ENCODE results near the gene MKX. TPM values are rescaled to one million over a fixed set of nuclear protein-coding genes. Genes with fewer than 3 reads are reported as not detected.

Gene MKX
- total RNA-seq, 2 donors from 2014 or later: 0.50 TPM

DNA sequence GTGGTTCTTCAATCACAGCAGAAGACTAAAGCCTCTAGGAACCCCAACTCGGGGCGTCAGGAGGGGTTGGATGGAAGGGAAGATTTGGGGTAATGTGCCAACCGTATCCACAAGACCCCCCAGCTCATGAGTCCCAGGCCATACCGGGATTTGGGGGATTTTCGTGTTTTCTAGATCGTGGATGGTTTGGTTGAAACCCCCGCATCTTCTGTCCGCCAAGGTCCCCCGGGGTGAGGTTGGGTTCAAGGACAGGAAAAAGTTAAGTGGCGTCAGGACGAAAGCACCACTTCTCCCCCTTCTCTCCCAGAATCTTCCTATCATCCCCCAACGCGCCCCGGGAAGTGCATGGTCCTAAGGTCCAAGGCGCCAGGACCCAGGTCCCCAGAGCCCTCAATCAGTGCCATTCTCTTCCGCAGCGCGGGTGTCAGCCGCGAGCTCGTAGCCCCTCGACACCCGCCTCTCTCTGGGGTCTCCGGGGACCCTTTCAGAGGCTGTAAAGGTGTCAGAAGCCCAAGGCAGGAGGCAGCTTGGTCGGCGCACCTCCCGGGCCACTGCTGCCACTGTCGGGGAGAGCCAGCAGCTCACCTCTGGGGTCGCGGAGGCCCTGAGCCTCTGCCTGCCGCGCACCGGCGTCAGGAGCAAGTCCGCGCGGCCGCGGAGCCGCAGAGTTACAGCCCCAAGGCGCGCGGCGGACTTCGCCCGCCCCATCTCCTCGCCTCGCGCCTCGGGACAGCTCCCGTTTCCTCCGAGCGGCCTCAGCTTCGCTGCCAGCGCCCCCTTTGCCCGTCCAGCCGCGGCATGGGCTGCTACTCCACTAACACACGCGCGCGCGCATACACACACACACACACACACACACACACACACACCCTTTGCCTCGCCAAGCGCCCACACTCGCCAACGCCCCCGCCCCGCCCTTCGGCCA is 1.5 kb downstream of the MKX start:
- ATAC-seq (peak in 1 of 2 donors; percentile 11), DNase-seq (peak; percentile 27)
- intact Hi-C loops (cut with DNase I): loop anchor here in 1 of 2 donors (5.0 to 10.0 kb wide), 3 partner anchors 438 to 641 kb away; no protein-coding TSS in a partner anchor

DNA sequence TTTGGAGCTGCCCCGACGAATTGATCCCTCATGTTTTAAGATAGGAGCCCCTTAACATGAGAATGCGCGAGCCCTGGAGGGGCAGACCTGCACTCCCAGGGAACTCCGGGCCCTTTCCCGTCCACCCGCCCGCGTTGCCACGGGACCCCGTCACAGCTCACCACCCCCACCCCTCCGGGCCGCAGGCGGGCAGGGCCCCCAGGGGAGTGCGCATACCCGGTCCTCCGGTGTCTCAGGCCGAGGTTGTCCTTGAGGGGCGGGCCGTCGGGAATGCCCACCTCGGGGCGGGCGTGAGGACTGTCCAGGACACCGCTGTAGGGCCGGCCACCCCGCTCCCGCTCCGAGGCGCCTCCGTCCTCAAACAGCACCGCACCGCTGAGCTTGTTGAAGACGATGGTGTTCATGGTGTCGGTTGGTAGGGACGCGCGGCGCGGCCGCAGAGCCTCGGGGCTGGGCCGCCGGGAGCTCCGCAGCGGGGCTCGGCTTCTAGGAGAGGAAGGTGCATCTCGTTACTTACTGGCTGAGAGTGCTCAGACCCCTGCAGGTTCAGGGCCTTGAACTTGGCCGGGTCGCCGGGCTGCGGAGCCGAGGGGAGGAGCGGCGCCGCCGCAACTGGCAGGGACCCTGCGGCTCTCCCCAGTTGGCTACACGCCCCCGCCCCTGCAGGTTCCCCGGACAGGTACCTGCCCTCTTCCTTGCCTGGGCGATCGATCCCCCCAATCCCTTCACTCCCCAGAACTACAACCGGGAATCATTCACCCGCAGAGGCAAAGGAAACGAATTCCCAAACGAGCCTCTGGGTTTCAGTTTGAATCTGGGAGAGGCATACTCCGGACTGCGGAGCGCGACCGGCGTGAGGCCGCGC is 2.4 kb downstream of the MKX start:
- peak; percentile 23 to 27 for ATAC-seq
- DNase-seq: peak; percentile 36
- intact Hi-C loops (cut with DNase I): loop anchor here in 1 of 2 donors (5.0 to 10.0 kb wide), 3 partner anchors 439 to 642 kb away; no protein-coding TSS in a partner anchor

DNA sequence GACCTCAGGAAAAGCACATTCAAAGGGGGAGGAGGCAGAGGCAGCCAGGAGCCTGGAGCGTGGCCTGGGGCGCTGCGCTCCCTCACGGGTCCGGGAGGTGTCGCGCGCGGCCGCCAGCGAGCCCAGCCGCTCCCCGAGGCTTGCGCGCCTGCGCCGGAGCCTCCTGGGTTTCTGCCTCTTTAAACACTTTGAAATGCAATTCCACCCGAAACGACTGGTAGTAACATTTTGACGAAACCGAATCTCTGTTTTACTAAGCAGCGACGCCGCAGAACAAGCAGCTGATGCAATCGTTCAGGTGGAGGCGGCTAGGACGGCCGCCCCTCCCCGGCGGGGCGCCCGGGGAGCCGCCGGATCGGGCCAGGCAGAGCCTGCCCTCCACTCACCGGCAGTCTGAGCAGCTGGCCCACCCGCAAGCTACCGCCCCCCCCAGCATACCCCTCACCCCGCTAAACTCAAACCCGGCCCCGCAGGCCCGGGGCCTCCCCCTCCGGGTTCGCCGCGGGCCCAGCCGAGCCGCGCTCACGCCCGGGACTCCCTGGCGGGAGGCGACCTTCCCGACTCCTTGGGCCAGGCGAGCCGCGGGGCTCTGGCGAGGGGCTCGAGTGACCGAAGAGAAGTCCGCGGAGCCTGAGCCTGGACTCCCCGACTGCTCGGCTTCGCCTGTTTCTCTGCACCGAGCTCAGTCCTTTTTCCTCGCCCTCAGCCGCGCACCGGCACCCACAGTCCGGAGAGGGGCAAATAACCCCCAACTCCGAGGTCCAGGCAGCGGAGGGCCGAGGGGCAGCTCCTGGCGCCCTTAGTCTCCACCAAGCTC is 3.2 kb downstream of the MKX start:
- intact Hi-C loops (cut with DNase I): loop anchor here in 1 of 2 donors (5.0 to 10.0 kb wide), 3 partner anchors 440 to 642 kb away; no protein-coding TSS in a partner anchor
- ATAC-seq: peak; percentile 91 to 94
- DNase-seq: peak; percentile 85

DNA sequence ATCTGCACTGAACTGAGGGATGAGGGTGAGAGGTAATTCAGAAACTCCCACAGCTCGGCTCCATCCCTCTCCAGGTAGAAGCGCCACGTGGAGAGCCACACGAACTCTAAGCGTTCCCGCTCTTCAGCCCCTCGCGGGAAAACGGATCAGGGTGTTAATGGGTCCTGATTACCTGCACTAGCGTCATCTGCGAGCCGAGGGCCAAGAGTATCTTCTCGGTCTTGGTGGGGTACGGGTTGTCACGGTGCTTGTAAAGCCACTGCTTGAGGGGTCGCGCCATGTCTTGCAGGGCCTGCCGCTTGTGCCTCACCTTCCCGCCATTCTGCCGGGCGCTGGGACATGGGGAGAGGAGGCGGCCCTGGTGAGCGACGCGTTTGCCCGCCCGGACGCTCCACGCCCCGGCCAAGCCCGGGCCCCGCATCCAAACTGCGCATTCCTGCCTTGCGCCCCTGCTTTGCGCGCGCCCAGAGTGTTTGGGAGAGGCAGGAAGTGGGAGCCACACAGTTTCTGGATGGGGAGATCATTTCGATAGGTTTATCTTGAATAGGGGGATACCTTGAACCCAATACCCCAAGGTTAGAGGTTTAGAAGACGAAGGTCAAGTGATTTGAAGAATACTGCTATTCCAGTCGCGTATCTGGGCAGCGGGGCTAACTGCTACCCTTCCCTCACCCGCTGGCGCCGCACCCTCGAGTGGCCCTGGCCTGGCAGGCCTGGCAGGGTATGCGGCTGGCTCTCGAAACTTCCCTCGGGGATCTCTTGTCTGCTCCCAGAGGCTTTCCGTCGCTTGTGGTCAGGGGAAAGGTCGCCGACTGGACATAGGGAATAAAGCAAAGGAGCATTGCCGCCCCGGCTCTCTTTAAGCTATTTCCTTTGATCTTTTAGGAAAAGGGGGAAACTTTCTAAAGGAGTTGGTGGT is 4.2 kb downstream of the MKX start:
- intact Hi-C loops (cut with DNase I): loop anchor here in 1 of 2 donors (5.0 to 10.0 kb wide), 3 partner anchors 441 to 643 kb away; no protein-coding TSS in a partner anchor
- ATAC-seq (no peak), DNase-seq (peak; percentile 15)

DNA sequence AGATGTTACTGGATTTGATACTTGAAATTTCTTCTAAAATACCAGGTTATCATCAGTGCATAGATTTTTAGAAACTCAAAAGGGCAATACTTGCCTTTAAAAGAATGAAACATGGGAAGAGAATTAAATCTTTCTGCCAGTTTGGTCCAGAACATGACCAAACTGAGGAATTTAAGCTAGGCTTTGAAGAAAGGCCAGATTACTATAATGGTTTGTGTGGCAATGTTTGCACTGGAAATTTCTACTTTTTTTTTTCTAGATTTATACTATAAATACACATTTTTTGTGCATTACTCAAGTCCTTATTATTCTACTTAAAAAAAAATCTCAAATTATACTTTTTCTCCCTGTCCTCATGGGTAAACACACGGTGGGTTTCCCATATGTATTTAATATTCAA is 9.2 kb downstream of the MKX start:
- ATAC-seq (no peak), DNase-seq (no peak)
- intact Hi-C loops (cut with DNase I): no loop called here

DNA sequence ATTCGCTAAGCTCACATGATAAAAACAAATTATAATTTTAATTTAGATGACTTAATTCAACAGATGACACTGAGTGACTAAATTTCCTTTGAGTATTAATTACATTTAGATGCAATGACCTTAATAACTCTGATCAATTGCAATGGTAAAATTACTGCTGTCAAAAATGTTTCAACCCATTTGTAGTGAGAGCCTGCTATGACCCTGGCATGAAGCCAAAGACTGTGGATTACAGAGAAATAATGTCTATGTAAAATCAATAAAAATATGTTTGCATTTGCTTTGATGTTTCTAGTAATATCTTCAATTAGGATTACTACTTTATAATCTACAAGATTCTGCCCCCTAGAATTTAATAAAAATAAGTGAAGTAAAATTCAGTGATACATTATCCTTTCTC is 15.6 kb downstream of the MKX start:
- intact Hi-C loops (cut with DNase I): no loop called here
- ATAC-seq: no peak
- no peak for DNase-seq

DNA sequence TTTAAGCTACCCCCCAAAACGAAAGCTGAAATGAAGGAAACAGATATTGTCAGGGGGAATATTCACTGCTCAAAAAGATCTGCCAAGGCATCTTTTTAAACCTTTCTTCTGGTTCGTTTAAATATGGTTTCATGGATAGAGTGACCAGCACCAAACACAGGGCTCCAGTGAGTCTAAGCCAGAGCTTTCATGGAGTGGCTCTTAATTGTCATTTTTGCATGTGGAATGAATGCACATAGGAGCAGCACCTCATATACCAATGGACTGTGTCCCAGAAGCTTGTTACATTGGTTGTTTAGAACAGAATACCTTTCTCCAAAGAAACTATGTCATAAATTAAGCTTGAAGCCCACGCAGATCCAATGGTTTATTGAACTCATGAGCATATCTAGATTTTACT is 17.3 kb downstream of the MKX start:
- ATAC-seq (no peak), DNase-seq (no peak)
- intact Hi-C loops (cut with DNase I): no loop called here

DNA sequence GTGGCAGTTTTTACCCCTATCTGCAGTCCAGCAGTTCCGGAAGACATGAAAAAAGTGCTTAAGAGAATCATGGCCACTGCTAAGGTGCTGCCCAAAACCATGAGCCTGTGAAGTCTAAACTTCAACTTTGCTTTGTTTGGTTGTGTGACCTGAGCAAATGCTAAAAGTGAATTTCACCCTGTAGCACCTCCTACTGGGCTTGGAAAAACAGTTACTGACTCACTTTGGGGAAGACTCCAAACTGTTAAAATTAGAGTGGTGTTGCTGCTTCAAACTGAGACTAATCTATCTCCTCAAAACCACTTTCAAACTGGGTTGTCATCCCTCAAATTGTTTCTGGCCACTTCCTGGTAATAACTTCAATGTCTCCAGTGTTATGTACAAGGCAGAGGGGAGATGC is 21.3 kb downstream of the MKX start:
- ATAC-seq (no peak), DNase-seq (no peak)

DNA sequence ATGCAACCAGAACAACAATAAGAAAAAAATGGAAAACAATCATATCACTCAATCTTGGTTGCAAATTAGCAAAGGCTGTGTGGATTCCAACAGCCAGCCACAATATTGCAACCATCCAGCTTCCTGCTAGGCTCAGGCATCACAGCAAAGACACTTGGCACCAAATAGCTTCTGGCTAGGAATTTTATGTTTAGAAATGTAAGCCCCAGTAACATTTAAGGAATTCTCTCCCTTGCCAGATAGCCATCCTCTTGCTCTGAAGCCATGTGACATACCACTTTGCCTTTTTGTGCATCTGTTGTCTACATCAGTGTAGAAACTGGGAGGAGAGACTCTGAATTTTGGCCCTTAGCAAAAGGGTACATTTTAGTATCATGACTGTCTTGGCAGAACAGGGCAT is 22.2 kb downstream of the MKX start:
- ATAC-seq (no peak), DNase-seq (no peak)
- intact Hi-C loops (cut with DNase I): no loop called here

More for the DNA sequence above, 21.3 kb downstream of the MKX start:
- intact Hi-C loops (cut with DNase I): no loop called here

DNA sequence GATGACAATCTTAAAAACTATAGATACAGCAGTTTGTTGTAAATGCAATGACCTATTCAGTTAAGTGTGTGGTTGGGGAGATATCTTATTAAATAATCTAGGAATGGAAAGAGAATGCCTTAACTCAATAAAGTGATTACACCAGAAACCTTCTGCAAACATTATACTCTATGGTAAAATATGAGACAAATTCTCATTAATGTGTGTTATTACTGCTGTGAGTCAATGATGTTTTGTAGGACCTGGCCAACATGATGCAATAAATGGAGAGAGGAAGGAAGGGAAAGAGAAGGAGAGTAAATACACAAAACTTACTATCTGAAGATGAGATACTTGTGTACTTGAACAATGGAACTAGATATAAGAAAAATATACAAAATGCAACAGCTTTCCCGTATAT is 25.1 kb downstream of the MKX start:
- DNase-seq (no peak), ATAC-seq (no peak)
- intact Hi-C loops (cut with DNase I): no loop called here

DNA sequence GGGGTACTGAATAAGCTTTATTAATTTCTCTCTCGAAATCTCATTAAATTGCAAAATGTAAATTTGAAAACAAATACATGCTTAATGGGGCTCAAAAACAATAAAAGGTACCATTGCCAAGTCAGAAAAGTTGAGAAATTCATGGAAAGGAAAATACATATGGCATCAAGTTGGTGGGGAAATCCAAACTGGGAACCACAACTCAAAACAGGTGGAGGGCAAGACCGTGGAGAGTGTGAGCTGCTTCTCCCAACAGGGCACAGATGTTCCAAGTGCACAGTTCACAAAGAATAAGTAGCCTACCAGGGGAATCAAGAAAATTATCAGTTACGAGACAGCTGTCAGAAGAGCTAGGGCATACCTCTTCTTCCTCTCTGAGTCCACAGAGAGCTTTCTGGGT is 26.6 kb downstream of the MKX start:
- ATAC-seq (no peak), DNase-seq (no peak)
- intact Hi-C loops (cut with DNase I): no loop called here

DNA sequence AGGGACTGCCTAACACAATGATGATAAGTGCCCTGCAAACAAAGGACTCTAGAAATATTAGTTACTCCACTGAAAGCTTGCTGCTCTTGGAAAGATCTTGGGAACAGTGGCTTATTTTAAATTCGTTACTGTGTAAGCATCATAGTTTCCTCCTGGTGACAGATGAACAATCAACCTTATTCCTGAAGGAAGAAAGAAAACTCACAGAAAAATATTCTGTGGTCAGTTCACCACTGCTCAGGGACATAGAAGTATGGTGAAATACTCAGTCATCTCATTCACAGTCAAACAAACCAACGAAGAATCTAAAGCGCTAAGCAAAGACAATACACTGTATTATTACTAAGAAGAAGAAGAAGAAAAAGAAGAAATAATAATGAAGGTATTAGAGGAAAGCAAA is 27.8 kb downstream of the MKX start:
- DNase-seq: no peak
- intact Hi-C loops (cut with DNase I): no loop called here
- no peak for ATAC-seq

DNA sequence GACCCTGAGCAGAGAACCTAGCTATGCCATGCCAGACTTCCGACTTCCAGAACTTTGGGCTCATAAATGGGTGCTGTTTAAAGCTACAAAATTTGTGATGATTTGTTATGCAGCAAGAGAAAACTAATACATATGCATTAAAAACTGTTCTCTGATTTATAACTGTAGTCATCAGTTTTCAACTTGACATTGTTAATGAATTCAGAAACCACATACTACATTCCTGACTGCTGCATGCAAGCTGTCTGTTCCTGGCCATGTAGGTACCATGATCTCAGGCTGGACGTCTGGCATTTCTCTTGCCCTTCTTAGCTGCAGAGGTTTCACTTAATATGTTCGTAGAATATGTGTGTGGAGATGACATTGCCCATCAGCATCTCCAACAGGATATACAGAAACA is 28.4 kb downstream of the MKX start:
- DNase-seq: no peak
- intact Hi-C loops (cut with DNase I): no loop called here
- no peak for ATAC-seq

DNA sequence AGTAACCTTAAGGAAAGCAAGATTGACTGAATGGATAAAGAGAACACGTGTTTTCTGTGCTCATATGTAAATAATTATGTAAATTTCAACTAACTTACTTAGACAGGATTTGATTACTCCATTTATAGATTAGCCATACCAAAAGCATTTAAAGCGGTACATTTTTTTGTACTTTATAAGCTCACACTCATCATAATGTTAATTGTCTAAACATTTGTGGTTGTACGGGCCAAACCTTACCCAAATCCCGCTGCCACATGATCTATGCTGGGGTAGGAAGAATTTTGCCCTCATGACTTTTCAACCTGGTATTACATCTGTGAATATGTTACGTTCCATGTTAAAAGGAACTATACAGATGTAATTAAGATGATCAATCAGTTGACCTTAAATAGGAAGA is 29.1 kb downstream of the MKX start:
- DNase-seq: no peak
- no peak for ATAC-seq
- intact Hi-C loops (cut with DNase I): no loop called here

DNA sequence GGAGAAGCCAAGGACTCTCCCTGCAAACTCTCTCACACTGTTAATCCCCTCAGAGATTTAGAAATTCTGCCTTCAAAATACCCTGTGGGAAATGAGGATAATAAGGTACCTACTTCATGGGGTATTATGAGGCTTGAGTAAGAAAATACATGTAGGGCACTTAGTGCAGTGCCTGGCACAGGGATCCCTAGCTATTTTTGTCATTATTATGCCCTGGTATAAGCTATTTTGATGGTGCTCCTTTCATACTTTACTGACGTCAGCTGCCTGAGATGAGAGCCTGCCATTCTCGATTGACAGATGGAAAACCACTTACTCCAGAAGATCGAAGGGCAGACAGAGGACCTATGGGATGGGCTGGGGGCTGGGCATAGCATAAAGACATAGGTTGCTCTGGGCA is 30.1 kb downstream of the MKX start:
- DNase-seq (no peak), ATAC-seq (no peak)
- intact Hi-C loops (cut with DNase I): no loop called here

DNA sequence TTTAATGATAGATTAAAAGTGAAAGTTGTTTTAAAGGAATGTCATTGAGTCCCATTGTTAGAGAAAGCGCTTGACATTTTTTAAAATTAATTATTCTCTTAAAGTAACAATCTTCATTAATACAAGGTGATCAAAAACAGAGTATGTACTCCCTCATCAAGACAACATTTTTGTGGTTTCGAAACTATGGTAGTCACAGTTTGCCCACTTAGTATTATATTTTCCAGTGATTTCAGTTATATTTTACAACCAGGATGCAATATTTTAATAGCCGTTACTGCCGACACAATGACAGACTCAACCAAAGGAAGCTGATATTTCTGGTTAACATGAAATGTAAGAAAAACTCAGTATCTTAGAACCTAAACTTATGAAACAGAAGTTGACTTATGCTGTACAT is 31.3 kb downstream of the MKX start:
- no peak for DNase-seq
- ATAC-seq: no peak
- intact Hi-C loops (cut with DNase I): no loop called here

DNA sequence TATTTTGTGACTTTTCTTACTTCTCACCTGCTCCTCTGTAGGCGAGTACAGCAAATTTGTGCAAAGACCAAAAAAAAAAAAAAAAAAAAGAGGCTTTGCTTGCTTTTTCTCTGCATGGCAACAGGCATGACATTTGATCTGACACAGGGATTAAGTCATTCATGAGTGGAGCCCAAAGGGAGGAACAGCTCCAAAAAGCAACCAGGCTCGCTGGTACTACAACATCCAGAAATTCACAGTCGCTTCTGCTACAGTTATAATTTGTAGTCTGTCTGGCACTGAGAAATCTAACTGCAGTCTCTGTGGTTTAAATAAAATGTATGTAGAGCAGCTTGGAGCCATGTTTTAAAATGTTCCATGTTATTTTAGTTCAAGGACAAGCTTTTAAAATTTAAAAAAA is 31.7 kb downstream of the MKX start:
- DNase-seq (no peak), ATAC-seq (peak; percentile 31 to 89)
- intact Hi-C loops (cut with DNase I): no loop called here

DNA sequence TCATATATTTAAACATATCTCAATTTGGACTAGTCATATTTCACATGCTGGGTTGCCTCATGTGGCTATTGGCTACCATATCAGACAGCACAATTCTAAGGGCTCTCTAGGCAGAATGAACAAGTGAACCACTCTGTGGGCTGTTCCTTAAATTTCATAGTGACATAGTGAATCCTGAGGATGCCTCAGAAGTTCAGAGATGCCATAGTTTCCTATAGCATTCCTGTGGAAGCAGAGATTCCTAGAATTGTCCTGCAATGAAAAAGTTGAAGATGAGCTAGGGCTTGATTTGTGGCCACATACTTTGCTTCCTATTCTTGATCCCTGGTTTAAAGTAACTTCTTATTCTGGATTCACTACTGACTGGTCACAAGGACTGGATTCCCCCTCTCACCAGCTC is 35.6 kb downstream of the MKX start:
- ATAC-seq: no peak
- intact Hi-C loops (cut with DNase I): no loop called here
- DNase-seq: no peak
